ENCODE results near the gene DENND1A. TPM values are rescaled to one million over a fixed set of nuclear protein-coding genes. Genes with fewer than 3 reads are reported as not detected.

DENND1A gene
- total RNA-seq, 2 donors from 2014 or later: 17.8 to 36.6 TPM

DNA sequence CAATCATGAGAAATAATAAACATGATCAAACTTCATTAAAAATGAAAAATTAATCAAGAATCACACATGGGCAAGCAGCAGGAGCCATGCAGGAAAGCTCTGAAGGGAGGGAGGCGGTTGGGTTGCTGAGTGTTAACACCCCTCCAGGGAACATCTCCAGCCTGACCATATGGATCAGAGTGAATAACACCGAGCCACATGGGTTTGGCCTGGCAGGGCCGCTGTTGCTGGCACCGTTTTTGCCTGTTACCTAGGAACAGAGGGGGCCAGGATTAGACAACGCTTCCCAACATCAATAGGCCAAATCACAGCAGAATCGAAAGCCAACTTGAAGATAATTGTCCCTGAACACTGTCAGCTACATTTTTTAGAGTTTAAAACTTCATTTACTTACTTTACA, 160.2 kb downstream of the DENND1A start:
- Histone ChIP-seq H3K27me3 (replicated peaks; ENCODE audit: insufficient read depth) (no peaks in the 10 kb centered on the region), H3K9me3 (no peaks in the 10 kb centered on the region), H3K4me1 (ENCODE audit: control insufficient read depth in 1 of 2, low read depth in 2 of 2) (no peaks in the 10 kb centered on the region), H3K27ac (no peak overlapping the region), H3K36me3 (no peaks in the 10 kb centered on the region), H3K4me3 (no peak overlapping the region)
- no peak for ATAC-seq (ENCODE audit: insufficient number of reproducible peaks, low FRiP score, low read depth)
- DNase-seq (ENCODE audit: low spot score): no peak
- TF ChIP-seq, protein P1, sequence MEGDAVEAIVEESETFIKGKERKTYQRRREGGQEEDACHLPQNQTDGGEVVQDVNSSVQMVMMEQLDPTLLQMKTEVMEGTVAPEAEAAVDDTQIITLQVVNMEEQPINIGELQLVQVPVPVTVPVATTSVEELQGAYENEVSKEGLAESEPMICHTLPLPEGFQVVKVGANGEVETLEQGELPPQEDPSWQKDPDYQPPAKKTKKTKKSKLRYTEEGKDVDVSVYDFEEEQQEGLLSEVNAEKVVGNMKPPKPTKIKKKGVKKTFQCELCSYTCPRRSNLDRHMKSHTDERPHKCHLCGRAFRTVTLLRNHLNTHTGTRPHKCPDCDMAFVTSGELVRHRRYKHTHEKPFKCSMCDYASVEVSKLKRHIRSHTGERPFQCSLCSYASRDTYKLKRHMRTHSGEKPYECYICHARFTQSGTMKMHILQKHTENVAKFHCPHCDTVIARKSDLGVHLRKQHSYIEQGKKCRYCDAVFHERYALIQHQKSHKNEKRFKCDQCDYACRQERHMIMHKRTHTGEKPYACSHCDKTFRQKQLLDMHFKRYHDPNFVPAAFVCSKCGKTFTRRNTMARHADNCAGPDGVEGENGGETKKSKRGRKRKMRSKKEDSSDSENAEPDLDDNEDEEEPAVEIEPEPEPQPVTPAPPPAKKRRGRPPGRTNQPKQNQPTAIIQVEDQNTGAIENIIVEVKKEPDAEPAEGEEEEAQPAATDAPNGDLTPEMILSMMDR (IDR thresholded peaks at IDR 0.05): no peak

DNA sequence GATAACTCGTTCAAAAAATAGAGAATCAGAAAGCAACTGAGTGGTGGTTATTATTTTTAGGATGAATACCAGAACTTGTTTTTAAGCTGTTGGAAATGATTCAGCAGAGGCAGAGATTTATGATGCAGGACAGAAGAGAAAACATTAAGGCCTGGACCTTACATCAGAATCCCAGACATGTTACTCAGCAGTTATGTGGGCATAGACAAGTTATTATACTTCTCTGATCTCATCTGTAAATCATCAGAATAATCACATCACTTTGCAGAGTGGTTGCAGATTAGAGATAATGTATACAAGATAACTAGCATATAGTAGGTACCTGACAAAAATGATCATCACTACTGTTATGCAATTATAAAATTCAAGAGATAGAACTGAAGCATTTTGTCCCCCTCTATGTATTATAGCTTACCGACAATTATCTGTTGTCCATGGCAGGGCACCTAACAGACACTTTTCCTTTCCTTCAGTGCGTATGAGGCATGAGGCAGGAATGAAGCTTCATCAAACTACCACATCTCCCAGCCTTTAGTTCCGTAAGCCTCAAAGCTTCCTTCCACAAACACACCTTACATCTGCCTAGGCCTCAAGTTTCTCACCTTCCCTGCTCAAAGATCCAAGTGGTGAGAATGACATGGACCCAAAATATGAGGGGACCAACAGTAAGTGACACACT, 165.9 kb downstream of the DENND1A start:
- no peak overlapping the region for H3K4me3 ChIP-seq
- no peaks in the 10 kb centered on the region for H3K9me3 ChIP-seq
- no peaks in the 10 kb centered on the region for H3K36me3 ChIP-seq
- TF ChIP-seq, protein P1 (IDR thresholded peaks at IDR 0.05): no peak
- no peak overlapping the region for H3K27ac ChIP-seq
- H3K27me3 ChIP-seq (replicated peaks; ENCODE audit: insufficient read depth): no peaks in the 10 kb centered on the region
- peaks cover 0 to 6% of the 10 kb centered on the region in 2 donors for H3K4me1 ChIP-seq (ENCODE audit: control insufficient read depth in 1 of 2, low read depth in 2 of 2)
- ATAC-seq (ENCODE audit: insufficient number of reproducible peaks, low FRiP score, low read depth) (no peak), DNase-seq (ENCODE audit: low spot score) (no peak)

DNA sequence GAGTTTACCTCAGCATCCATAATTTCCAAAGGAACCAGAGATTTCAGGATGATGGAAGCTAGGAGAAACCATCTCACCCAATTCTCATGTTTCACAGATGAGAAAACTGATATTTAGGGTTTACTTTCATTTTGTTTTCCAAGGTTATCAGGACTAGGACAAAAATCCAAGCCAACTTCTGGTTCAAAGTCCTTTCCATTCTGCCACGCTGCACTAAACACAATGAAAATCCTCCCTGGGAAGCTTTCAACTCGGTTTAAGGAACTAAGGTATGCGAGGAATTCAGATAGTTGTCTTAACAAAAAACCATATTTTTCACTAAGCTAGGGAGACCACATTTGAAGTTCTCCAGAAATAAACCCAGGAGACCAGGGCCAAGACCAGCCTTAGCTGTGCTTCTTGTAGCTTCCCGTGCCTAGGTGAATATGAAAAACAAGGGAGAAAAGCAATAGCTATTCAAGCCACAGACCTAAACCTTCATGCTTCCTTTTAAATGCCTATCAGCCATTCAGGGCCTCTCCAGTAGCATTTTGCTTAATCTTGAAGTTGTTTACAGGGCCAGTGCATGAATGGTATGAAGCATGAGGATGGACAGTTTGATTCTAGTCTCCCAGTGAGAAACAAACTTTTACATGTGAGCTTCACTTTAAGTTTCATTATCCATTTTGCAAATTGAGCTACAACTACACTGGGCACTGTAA, 167.9 kb downstream of the DENND1A start:
- H3K4me3 ChIP-seq: no peak overlapping the region
- DNase-seq (ENCODE audit: low spot score): no peak
- no peak for ATAC-seq (ENCODE audit: insufficient number of reproducible peaks, low FRiP score, low read depth)

DNA sequence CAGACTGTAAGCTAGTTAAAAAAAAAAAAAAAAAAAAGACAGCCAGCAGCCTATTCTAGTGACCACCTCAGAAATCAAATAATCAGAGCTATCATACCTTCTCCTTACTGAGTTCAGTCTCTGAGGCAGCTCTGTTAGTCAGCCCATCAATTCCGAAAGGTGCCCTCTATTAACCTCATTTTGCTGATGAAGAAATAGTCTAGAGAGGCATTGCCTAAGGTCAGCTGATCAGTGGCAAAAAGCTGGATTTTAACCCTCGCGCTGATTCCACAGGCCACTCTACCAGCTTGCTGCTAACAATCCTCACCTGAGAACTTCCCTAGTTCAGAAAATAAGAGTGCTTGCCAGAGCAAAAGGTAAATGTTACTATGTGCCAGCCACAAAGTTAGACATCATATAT, 172.0 kb downstream of the DENND1A start:
- H3K9me3 ChIP-seq: no peaks in the 10 kb centered on the region
- TF ChIP-seq, protein P1 (IDR thresholded peaks at IDR 0.05): no peak
- no peak for ATAC-seq (ENCODE audit: insufficient number of reproducible peaks, low FRiP score, low read depth)
- peaks cover 10% of the 10 kb centered on the region for H3K36me3 ChIP-seq
- DNase-seq (ENCODE audit: low spot score): no peak
- no peak overlapping the region for H3K4me3 ChIP-seq
- no peak overlapping the region for H3K27ac ChIP-seq
- peaks cover 0 to 6% of the 10 kb centered on the region in 2 donors for H3K4me1 ChIP-seq (ENCODE audit: control insufficient read depth in 1 of 2, low read depth in 2 of 2)
- no peaks in the 10 kb centered on the region for H3K27me3 ChIP-seq (replicated peaks; ENCODE audit: insufficient read depth)

More for the DNA sequence above, 167.9 kb downstream of the DENND1A start:
- no peak overlapping the region for H3K27ac ChIP-seq
- peaks cover 0 to 6% of the 10 kb centered on the region in 2 donors for H3K4me1 ChIP-seq (ENCODE audit: control insufficient read depth in 1 of 2, low read depth in 2 of 2)
- H3K27me3 ChIP-seq (replicated peaks; ENCODE audit: insufficient read depth): no peaks in the 10 kb centered on the region
- H3K9me3 ChIP-seq: no peaks in the 10 kb centered on the region
- H3K36me3 ChIP-seq: no peaks in the 10 kb centered on the region
- TF ChIP-seq, protein P1 (IDR thresholded peaks at IDR 0.05): no peak

DNA sequence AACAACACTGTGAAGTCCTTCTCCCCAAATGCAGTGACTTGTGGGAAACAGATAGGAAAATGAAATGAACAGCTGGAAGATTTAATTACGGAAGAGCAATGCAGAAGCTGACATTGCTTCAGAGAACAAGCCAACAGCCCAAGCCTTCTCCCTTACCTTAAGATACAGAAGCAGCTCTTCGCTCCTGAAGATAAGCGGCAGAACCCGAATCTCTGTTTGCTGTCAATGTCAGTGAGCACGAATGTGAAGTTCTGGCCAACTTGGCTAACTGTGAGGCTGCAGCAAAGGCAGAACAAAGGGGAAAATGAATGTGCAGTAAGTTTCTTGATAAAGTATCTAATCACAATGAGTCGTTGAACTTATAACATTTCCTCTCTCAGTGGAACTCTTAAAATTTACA, 172.4 kb downstream of the DENND1A start:
- TF ChIP-seq, protein P1 (IDR thresholded peaks at IDR 0.05): no peak
- Histone ChIP-seq H3K27me3 (replicated peaks; ENCODE audit: insufficient read depth) (no peaks in the 10 kb centered on the region), H3K36me3 (peaks cover 10% of the 10 kb centered on the region), H3K9me3 (no peaks in the 10 kb centered on the region), H3K4me1 (ENCODE audit: control insufficient read depth in 1 of 2, low read depth in 2 of 2) (peaks cover 0 to 6% of the 10 kb centered on the region in 2 donors), H3K4me3 (no peak overlapping the region), H3K27ac (no peak overlapping the region)
- no peak for ATAC-seq (ENCODE audit: insufficient number of reproducible peaks, low FRiP score, low read depth)
- no peak for DNase-seq (ENCODE audit: low spot score)

All from thoracic aorta (tissue), 2 donors.